RWPE2 (cell line): ENCODE measurements around the gene SLC5A11.

ENCODE experiments used
- ATAC-seq: fragments of 200-7000 bp; cut with Tn5 transposase; 3 replicates; pipeline ENCODE4 v1.9.1; 2021; ENCODE audit warnings: low read depth
- DNase-seq: peaks from one replicate; pipeline ENCODE4 v3.0.0-alpha.2; 2020; ENCODE audit warnings: low spot score
- H3K27ac ChIP-seq: fragments of 450-650 bp; 2 replicates; pipeline ENCODE4 v1.5.1; 2017; ENCODE audit warnings: mild to moderate bottlenecking; ENCODE audit not compliant: poor library complexity, severe bottlenecking
- H3K27me3 ChIP-seq: fragments of 250-450 bp; sonication (Bioruptor Pico); 2 replicates; pipeline ENCODE4 v1.5.1; 2021; ENCODE audit warnings: mild to moderate bottlenecking, moderate library complexity; ENCODE audit not compliant: insufficient read depth, poor library complexity, severe bottlenecking
- H3K36me3 ChIP-seq: fragments of 250-450 bp; sonication (Bioruptor Pico); 2 replicates; pipeline ENCODE4 v1.5.1; 2020; ENCODE audit warnings: low read depth, mild to moderate bottlenecking, moderate library complexity
- H3K4me1 ChIP-seq: fragments of 250-450 bp; sonication (Bioruptor Pico); 2 replicates; pipeline ENCODE4 v1.5.1; 2021; ENCODE audit warnings: mild to moderate bottlenecking, moderate library complexity; ENCODE audit not compliant: insufficient read depth, poor library complexity, severe bottlenecking
- H3K4me3 ChIP-seq: fragments of 250-450 bp; sonication (Bioruptor Pico); 2 replicates; pipeline ENCODE4 v1.5.1; 2021; ENCODE audit warnings: mild to moderate bottlenecking, moderate library complexity; ENCODE audit not compliant: severe bottlenecking
- H3K9me3 ChIP-seq: fragments of 250-450 bp; sonication (Bioruptor Pico); 2 replicates; pipeline ENCODE4 v1.5.1; 2021; ENCODE audit warnings: mild to moderate bottlenecking, moderate library complexity; ENCODE audit not compliant: severe bottlenecking
- CTCF ChIP-seq: fragments of 450-650 bp; IDR thresholded peaks from one replicate; pipeline ENCODE4 v1.5.1; 2017; ENCODE audit warnings: mild to moderate bottlenecking, moderate library complexity; ENCODE audit not compliant: poor library complexity, severe bottlenecking

SLC5A11 gene

GRCh38 chr16:24858219-24859041 is 12.7 kb downstream of the SLC5A11 start:
- ATAC-seq (peak; percentile 72; the same call in 2 of the 3 replicates), DNase-seq (no peak)
- TF ChIP-seq CTCF, result no peak
- no peaks in the 10 kb centered on the region for H3K36me3 ChIP-seq
- H3K27me3 ChIP-seq, result no peaks in the 10 kb centered on the region
- no peaks in the 10 kb centered on the region for H3K9me3 ChIP-seq
- H3K4me1 ChIP-seq, result no peaks in the 10 kb centered on the region
- H3K27ac ChIP-seq, result no peak overlapping the region
- H3K4me3 ChIP-seq, result no peak overlapping the region

DNA sequence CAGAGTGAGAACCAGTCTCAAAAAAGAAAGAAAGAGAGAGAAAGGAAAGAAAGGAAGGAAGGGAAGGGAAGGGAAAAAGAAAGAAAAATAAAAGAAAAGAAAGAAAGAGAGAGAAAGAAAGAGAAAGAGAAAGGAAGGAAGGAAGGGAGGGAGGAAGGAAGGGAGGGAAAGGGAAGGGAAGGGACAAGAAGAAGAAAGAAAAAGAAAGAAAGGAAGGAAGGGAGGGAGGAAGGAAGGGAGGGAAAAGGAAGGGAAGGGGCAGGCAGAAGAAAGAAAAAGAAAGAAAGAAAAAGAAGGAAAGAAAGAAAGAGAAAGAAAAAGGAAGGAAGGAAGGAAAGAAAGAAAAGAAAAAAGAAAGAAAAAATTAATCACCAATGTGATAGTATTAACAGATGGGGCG is 15.7 kb downstream of the SLC5A11 start:
- Histone ChIP-seq H3K36me3 (no peaks in the 10 kb centered on the region), H3K27me3 (no peaks in the 10 kb centered on the region), H3K4me3 (no peak overlapping the region), H3K27ac (no peak overlapping the region), H3K4me1 (no peaks in the 10 kb centered on the region), H3K9me3 (no peaks in the 10 kb centered on the region)
- no peak for DNase-seq
- TF ChIP-seq CTCF, result no peak
- no peak for ATAC-seq

DNA sequence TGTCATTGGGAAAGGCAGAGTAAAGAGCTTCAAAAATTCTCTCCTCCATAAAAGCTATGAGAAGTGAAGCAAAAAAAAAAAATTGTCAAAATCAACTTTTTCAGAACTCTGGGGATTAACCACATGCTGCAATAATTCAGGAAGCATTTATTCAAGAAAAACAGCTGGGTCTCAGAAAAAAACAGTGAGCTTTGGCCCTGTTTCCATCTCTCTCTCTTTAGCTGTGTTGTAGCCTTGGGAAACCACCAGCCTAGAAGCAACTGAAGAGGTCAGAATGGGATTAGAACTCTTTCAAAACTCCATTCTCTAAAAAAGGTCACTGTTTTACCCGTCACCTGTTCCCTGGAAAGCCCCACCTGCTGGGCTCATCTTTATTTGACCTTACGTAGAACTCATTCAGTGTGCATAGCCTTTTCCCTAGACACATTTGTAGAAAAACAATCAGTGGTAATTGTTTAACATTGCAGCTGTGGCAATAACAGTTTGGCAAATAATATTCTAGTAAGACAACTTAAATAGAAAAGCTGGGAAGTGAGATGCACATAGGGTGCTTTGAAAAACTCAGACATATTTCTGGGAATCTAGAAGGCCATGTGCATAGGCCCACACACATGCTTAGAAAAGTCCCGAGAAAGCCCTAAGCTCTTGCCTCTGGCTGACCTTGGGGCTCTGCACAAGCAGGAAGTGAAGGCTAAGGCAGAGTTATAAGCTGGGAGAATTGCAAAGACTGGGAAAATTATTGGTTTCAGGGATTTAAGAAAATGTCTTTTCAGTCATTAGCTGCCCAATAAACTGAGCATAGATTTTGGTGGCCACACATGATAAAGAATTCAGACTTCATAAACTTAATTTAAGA is 18.0 kb downstream of the SLC5A11 start:
- Histone ChIP-seq H3K36me3 (no peaks in the 10 kb centered on the region), H3K4me1 (no peaks in the 10 kb centered on the region), H3K9me3 (no peaks in the 10 kb centered on the region), H3K4me3 (no peak overlapping the region), H3K27ac (no peak overlapping the region), H3K27me3 (no peaks in the 10 kb centered on the region)
- TF ChIP-seq CTCF, result no peak
- DNase-seq, result no peak
- no peak for ATAC-seq

- Histone ChIP-seq H3K27ac (no peak overlapping the region), H3K27me3 (no peaks in the 10 kb centered on the region), H3K36me3 (no peaks in the 10 kb centered on the region), H3K9me3 (no peaks in the 10 kb centered on the region), H3K4me1 (no peaks in the 10 kb centered on the region), H3K4me3 (no peak overlapping the region)
- ATAC-seq, result no peak
- DNase-seq, result no peak
- TF ChIP-seq CTCF, result no peak
These were observed 23.3 kb downstream of the SLC5A11 start for GRCh38 chr16:24869033-24869432.
